ENCODE results near the gene SEZ6L2.
A peak's percentile ranks its signal among the peaks of the same experiment; 100 is the strongest.

Gene SEZ6L2

GRCh38 chr16:29901607-29901945 is 2.2 kb upstream of the SEZ6L2 start (continued):
- TF ChIP-seq ZNF692 (tag by site-specific recombination; IDR thresholded peaks at IDR 0.05) (0 out of 2 replicates have a peak, but pooled peaks have one; percentile 23), ZXDB (tag by site-specific recombination; IDR thresholded peaks at IDR 0.05) (no peak), ZNF324 (tag by site-specific recombination; IDR thresholded peaks at IDR 0.05) (no peak), ZNF488 (tag by site-specific recombination; IDR thresholded peaks at IDR 0.05) (no peak), ZSCAN16 (tag by site-specific recombination; IDR thresholded peaks at IDR 0.05) (no peak), ZNF747 (tag by site-specific recombination; IDR thresholded peaks at IDR 0.05) (no peak)

- H3K4me1 ChIP-seq (ENCODE audit: control insufficient read depth, insufficient read depth, low read length), result peaks cover 2% of the 10 kb centered on the region; the same call in 1 of the 2 replicates
- no peak for TF ChIP-seq ZSCAN4 (tag by site-specific recombination; IDR thresholded peaks at IDR 0.05)
- 0 out of 2 replicates have a peak, but pooled peaks have one; percentile 41 for TF ChIP-seq ZNF23 (tag by site-specific recombination; IDR thresholded peaks at IDR 0.05; ENCODE audit: borderline replicate concordance)
- TF ChIP-seq ZFP69B (tag by site-specific recombination; IDR thresholded peaks at IDR 0.05), result peak; percentile 1; the same call in 1 of the 2 replicates
- TF ChIP-seq PRDM2 (tag by site-specific recombination; IDR thresholded peaks at IDR 0.05; ENCODE audit: borderline replicate concordance), result 0 out of 2 replicates have a peak, but pooled peaks have one; percentile 1
- TF ChIP-seq ZNF157 (tag by site-specific recombination; IDR thresholded peaks at IDR 0.05), result 0 out of 2 replicates have a peak, but pooled peaks have one; percentile 41
- no peak for TF ChIP-seq GLIS1 (tag by site-specific recombination; IDR thresholded peaks at IDR 0.05)
- TF ChIP-seq ZNF639 (tag by site-specific recombination; IDR thresholded peaks at IDR 0.05), result 0 out of 2 replicates have a peak, but pooled peaks have one; percentile 35
- TF ChIP-seq ZNF791 (tag by site-specific recombination; IDR thresholded peaks at IDR 0.05), result 0 out of 2 replicates have a peak, but pooled peaks have one; percentile 24
- no peak for TF ChIP-seq HOXA7 (CRISPR knock-in tag; IDR thresholded peaks at IDR 0.05; ENCODE audit: borderline replicate concordance)
- TF ChIP-seq ZNF521 (tag by site-specific recombination; IDR thresholded peaks at IDR 0.05), result no peak
- TF ChIP-seq ZNF239 (tag by site-specific recombination; IDR thresholded peaks at IDR 0.05), result no peak
- TF ChIP-seq ZNF169 (tag by site-specific recombination; IDR thresholded peaks at IDR 0.05), result peak; percentile 95; the same call in 1 of the 2 replicates
- TF ChIP-seq ZNF785 (tag by site-specific recombination; IDR thresholded peaks at IDR 0.05), result peak; percentile 6; the same call in 1 of the 2 replicates
- TF ChIP-seq ZNF366 (tag by site-specific recombination; conservative IDR thresholded peaks at IDR 0.05), result peak; percentile 91
- TF ChIP-seq ZNF433 (tag by site-specific recombination; IDR thresholded peaks at IDR 0.05; ENCODE audit: low read depth), result no peak
- ChIA-PET CTCF (interaction anchor here (0.5 to 2.1 kb wide), 7 partner anchors 10 to 130 kb away, joined by 3 to 10 read pairs (median 4); partner anchors contain the start of genes MVP, TAOK2 and TLCD3B), POLR2A (interaction anchor here (0.8 to 2.2 kb wide), 5 partner anchors 9 to 94 kb away, joined by 3 to 9 read pairs (median 4); partner anchors contain the start of genes HIRIP3 and MVP)
- no peak overlapping the region for H3K27ac ChIP-seq (ENCODE audit: extremely low read depth, low read depth, low read length)
- H3K4me3 ChIP-seq (ENCODE audit: low read depth, low read length), result no peak overlapping the region
- no peaks in the 10 kb centered on the region for H3K36me3 ChIP-seq (ENCODE audit: control insufficient read depth in 2 of 2, insufficient read depth in 1 of 2, low read length in 2 of 2)
- H3K9me3 ChIP-seq (ENCODE audit: control insufficient read depth, insufficient read depth, low read depth, low read length), result no peaks in the 10 kb centered on the region
Measured at GRCh38 chr16:29900888-29901606, 1.7 kb upstream of the SEZ6L2 start.
